ENCODE data around the gene IGSF6. TPM values are rescaled to one million over a fixed set of nuclear protein-coding genes. Genes with fewer than 3 reads are reported as not detected.

IGSF6 gene
- total and polyA plus RNA-seq, 9 of the 15 experiments (the other 6 are each of a cell fraction or from before 2014, with no cell fraction given): 0.07 TPM; not detected in 8

GRCh38 chr16:21654466-21654865 is 2.1 kb upstream of the IGSF6 start:
- no peak overlapping the region for H2AFZ ChIP-seq (ENCODE audit: low read depth, low read length)
- no peak overlapping the region for H3K4me2 ChIP-seq (ENCODE audit: insufficient read depth, low read length)
- no peak overlapping the region for H3K27ac ChIP-seq (ENCODE audit: extremely low read depth, low read depth, low read length)
- H3K9ac ChIP-seq (ENCODE audit: insufficient read depth in 1 of 2, low read depth in 2 of 2, low read length in 2 of 2): no peak overlapping the region
- peaks cover 17% of the 10 kb centered on the region; the same call in 2 of the 3 replicates for H3K36me3 ChIP-seq (ENCODE audit: control insufficient read depth, insufficient read depth, low read length)
- no peaks in the 10 kb centered on the region for H3K9me1 ChIP-seq (ENCODE audit: control insufficient read depth, insufficient read depth, low read length)
- ChIA-PET POLR2A (no interaction called here), CTCF (ENCODE audit: low intra/inter-chr PET ratio) (no interaction called here)
- no peak for FAIRE-seq
- no peak overlapping the region for H3K4me3 ChIP-seq
- H3K27me3 ChIP-seq (ENCODE audit: control insufficient read depth in 2 of 2, insufficient read depth in 2 of 2, low read length in 2 of 2): no peaks in the 10 kb centered on the region
- DNase-seq (ENCODE audit: extremely low read depth in 1 of 4, low spot score in 3 of 4): no peak
- TF ChIP-seq SREBF2 (CRISPR knock-in tag; IDR thresholded peaks at IDR 0.05) (no peak), NUFIP1 (IDR thresholded peaks at IDR 0.05; ENCODE audit: partially characterized antibody) (no peak), FOXA3 (CRISPR knock-in tag; conservative IDR thresholded peaks at IDR 0.05 in 1 of 2, IDR thresholded peaks at IDR 0.05 in 1 of 2) (no peak), TCF3 (CRISPR knock-in tag; IDR thresholded peaks at IDR 0.05) (no peak), ZNF583 (CRISPR knock-in tag; IDR thresholded peaks at IDR 0.05) (no peak), RBM34 (IDR thresholded peaks at IDR 0.05; ENCODE audit: borderline replicate concordance, insufficient read depth, low read length) (no peak), ZNF766 (CRISPR knock-in tag; conservative IDR thresholded peaks at IDR 0.05) (no peak), OTX1 (CRISPR knock-in tag; IDR thresholded peaks at IDR 0.05) (no peak), SETDB1 (IDR thresholded peaks at IDR 0.05; ENCODE audit: low read length) (no peak), ZNF785 (CRISPR knock-in tag; IDR thresholded peaks at IDR 0.05) (no peak), KDM1A (IDR thresholded peaks at IDR 0.05) (no peak)
- TF ChIP-seq, protein P1, sequence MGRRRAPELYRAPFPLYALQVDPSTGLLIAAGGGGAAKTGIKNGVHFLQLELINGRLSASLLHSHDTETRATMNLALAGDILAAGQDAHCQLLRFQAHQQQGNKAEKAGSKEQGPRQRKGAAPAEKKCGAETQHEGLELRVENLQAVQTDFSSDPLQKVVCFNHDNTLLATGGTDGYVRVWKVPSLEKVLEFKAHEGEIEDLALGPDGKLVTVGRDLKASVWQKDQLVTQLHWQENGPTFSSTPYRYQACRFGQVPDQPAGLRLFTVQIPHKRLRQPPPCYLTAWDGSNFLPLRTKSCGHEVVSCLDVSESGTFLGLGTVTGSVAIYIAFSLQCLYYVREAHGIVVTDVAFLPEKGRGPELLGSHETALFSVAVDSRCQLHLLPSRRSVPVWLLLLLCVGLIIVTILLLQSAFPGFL (CRISPR knock-in tag; IDR thresholded peaks at IDR 0.05): no peak
- TF ChIP-seq, protein P2, sequence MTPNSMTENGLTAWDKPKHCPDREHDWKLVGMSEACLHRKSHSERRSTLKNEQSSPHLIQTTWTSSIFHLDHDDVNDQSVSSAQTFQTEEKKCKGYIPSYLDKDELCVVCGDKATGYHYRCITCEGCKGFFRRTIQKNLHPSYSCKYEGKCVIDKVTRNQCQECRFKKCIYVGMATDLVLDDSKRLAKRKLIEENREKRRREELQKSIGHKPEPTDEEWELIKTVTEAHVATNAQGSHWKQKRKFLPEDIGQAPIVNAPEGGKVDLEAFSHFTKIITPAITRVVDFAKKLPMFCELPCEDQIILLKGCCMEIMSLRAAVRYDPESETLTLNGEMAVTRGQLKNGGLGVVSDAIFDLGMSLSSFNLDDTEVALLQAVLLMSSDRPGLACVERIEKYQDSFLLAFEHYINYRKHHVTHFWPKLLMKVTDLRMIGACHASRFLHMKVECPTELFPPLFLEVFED (CRISPR knock-in tag; conservative IDR thresholded peaks at IDR 0.05): no peak
- H3K4me1 ChIP-seq (replicated peaks in 1 of 2; ENCODE audit: control insufficient read depth in 2 of 2, insufficient read depth in 2 of 2, low read length in 2 of 2): no peaks in the 10 kb centered on the region
- BruUV-seq (replicated peaks): no TSS peak
- no peaks in the 10 kb centered on the region for H3K79me2 ChIP-seq (ENCODE audit: control insufficient read depth, insufficient read depth, low read length)
- no peak for ATAC-seq
- intact Hi-C loops (cut with micrococcal nuclease) (no loop called here), in situ Hi-C loops (cut with MboI) (no loop called here)
- WGBS (ENCODE audit: insufficient coverage, low coverage, missing lambda C conversion rate): 75% methylated on average over 1 of the region's 1 CpG
- no peaks in the 10 kb centered on the region for H3K9me3 ChIP-seq (replicated peaks; ENCODE audit: control insufficient read depth, insufficient read depth, low read depth, low read length)
- no peaks in the 10 kb centered on the region for H4K20me1 ChIP-seq (replicated peaks; ENCODE audit: control insufficient read depth, insufficient read depth, low read length)
